OCI-LY1 (cell line): ENCODE measurements around the gene GLG1.

ENCODE experiments used
- CTCF ChIP-seq: fragments of 200-600 bp; sonication (generic), shearing (Covaris generic); IDR thresholded peaks from 2 replicates; pipeline ENCODE4 v1.5.1; 2017; ENCODE audit warnings: mild to moderate bottlenecking, antibody characterized with exemption, low read length, moderate library complexity, mixed read lengths
- EZH2 ChIP-seq: fragments of 200-600 bp; sonication (generic), shearing (Covaris generic); IDR thresholded peaks from 2 replicates; pipeline ENCODE4 v1.8.0; 2017; ENCODE audit warnings: borderline replicate concordance, mixed run types, mild to moderate bottlenecking, antibody characterized with exemption, low read length, moderate library complexity, mixed read lengths

GRCh38 chr16:74623839-74624235 is 16.9 kb upstream of the GLG1 start:
- no peak for TF ChIP-seq CTCF
- TF ChIP-seq EZH2 = no peak
